HepG2 (cell line): ENCODE measurements around the gene OR2F2. TPM values are rescaled to one million over a fixed set of nuclear protein-coding genes. Genes with fewer than 3 reads are reported as not detected.

Experiments used
- HNF1A ChIP-seq, 2 experiments: sonication (generic) in 1 of 2; formaldehyde crosslinking in 1 of 2; IDR thresholded peaks; 2 replicates each; pipeline versions ENCODE4 v1.4.0 to v1.6.1; 2016 to 2020; ENCODE audit warnings: borderline replicate concordance in 1 of 2, low read depth in 1 of 2, mild to moderate bottlenecking in 1 of 2, missing genetic modification reagents in 1 of 2
- IKZF4 ChIP-seq: sonication (generic); formaldehyde crosslinking; IDR thresholded peaks from 2 replicates; pipeline ENCODE4 v1.5.1; 2020; ENCODE audit warnings: borderline replicate concordance, mild to moderate bottlenecking, low read depth, missing genetic modification reagents; ENCODE audit errors: not compliant biosample characterization
- IKZF5 ChIP-seq: IDR thresholded peaks from 2 replicates; pipeline ENCODE4 v1.6.1; 2018; ENCODE audit warnings: missing genetic modification reagents, mild to moderate bottlenecking, missing compliant biosample characterization
- SCMH1 ChIP-seq: sonication (generic); formaldehyde crosslinking; IDR thresholded peaks from 2 replicates; pipeline ENCODE4 v1.9.0; 2021; ENCODE audit warnings: missing genetic modification reagents, mild to moderate bottlenecking, borderline replicate concordance
- SMC3 ChIP-seq: IDR thresholded peaks from 2 replicates; pipeline ENCODE4 v1.6.1; 2011; ENCODE audit warnings: low read length, improper control_type of control experiment
- ZBTB14 ChIP-seq: sonication (generic); formaldehyde crosslinking; IDR thresholded peaks from 2 replicates; pipeline ENCODE4 v1.4.0; 2020; ENCODE audit warnings: missing genetic modification reagents
- ZNF121 ChIP-seq: sonication (generic); formaldehyde crosslinking; IDR thresholded peaks from 2 replicates; pipeline ENCODE4 v1.5.0; 2020; ENCODE audit warnings: mild to moderate bottlenecking, missing genetic modification reagents
- polyA plus RNA-seq, 8 experiments: library from polyadenylated mRNA; depleted of rRNA in 3 of 8; stranded (reverse) in 7 of 8; unstranded in 1 of 8; fragments of >200 nt; fragmentation: Illumina TruSeq in 4 of 8; extraction: Trizol in 4 of 8; gene quantifications; 2 replicates each; pipeline versions ENCODE4 v1.2.1 to v1.2.3, GENCODE V29; 2011 to 2016; ENCODE audit warnings: low read depth in 4 of 8, missing spikeins in 1 of 8, mixed read lengths in 1 of 8; ENCODE audit not compliant: insufficient read depth in 1 of 8
- total RNA-seq, 5 experiments: library from RNA; depleted of rRNA; stranded (reverse); fragments of >200 nt; fragmentation: Illumina TruSeq; extraction: Trizol; gene quantifications; 2 replicates each; pipeline ENCODE4 v1.2.3, GENCODE V29; 2016; ENCODE audit warnings: low read depth in 1 of 5
- TF ChIP-seq, protein P1 (sequence below): sonication (generic); formaldehyde crosslinking; IDR thresholded peaks from 2 replicates; pipeline ENCODE4 v1.9.0; 2021; ENCODE audit warnings: mild to moderate bottlenecking, missing genetic modification reagents
- TF ChIP-seq, protein P2 (sequence below): IDR thresholded peaks from 2 replicates; pipeline ENCODE4 v1.6.1; 2012; ENCODE audit warnings: low read depth, low read length, improper control_type of control experiment

The OR2F2 gene
- total and polyA plus RNA-seq, 2 of the 13 experiments (the other 11 are each of a cell fraction or from before 2014, with no cell fraction given) = 0.13 TPM; not detected in 1

DNA sequence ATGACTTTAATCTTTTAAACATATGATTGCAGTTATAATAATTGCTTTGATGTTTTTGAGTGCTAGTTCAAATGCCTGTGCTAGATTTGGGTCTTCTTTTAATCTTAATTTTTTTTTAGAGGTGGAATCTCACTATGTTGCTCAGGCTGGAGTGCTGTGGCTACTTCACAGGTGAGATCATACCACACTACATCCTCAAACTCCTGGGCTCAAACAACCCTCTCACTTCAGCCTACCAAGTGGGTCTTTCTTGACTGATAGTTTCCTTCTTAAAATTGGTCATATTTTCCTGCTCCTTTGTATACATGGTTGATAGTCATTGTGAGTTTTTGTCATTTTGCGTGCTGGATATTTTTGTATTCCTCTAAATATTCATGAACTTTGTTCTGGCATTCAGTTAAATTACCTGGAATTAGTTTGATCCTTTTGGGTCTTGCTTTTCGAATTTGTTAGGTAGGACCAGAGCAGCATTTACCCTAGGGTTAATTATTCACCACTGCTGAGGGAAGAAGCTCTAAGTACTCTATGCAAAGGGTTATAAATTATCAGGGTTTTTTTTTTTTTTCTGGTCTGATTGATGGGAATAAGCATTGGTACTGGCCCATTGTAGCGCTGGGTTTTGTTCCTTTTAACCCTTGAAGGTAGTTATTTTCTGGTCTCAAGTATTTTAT is 21.0 kb upstream of the OR2F2 start (continued):
- TF ChIP-seq, protein P1, sequence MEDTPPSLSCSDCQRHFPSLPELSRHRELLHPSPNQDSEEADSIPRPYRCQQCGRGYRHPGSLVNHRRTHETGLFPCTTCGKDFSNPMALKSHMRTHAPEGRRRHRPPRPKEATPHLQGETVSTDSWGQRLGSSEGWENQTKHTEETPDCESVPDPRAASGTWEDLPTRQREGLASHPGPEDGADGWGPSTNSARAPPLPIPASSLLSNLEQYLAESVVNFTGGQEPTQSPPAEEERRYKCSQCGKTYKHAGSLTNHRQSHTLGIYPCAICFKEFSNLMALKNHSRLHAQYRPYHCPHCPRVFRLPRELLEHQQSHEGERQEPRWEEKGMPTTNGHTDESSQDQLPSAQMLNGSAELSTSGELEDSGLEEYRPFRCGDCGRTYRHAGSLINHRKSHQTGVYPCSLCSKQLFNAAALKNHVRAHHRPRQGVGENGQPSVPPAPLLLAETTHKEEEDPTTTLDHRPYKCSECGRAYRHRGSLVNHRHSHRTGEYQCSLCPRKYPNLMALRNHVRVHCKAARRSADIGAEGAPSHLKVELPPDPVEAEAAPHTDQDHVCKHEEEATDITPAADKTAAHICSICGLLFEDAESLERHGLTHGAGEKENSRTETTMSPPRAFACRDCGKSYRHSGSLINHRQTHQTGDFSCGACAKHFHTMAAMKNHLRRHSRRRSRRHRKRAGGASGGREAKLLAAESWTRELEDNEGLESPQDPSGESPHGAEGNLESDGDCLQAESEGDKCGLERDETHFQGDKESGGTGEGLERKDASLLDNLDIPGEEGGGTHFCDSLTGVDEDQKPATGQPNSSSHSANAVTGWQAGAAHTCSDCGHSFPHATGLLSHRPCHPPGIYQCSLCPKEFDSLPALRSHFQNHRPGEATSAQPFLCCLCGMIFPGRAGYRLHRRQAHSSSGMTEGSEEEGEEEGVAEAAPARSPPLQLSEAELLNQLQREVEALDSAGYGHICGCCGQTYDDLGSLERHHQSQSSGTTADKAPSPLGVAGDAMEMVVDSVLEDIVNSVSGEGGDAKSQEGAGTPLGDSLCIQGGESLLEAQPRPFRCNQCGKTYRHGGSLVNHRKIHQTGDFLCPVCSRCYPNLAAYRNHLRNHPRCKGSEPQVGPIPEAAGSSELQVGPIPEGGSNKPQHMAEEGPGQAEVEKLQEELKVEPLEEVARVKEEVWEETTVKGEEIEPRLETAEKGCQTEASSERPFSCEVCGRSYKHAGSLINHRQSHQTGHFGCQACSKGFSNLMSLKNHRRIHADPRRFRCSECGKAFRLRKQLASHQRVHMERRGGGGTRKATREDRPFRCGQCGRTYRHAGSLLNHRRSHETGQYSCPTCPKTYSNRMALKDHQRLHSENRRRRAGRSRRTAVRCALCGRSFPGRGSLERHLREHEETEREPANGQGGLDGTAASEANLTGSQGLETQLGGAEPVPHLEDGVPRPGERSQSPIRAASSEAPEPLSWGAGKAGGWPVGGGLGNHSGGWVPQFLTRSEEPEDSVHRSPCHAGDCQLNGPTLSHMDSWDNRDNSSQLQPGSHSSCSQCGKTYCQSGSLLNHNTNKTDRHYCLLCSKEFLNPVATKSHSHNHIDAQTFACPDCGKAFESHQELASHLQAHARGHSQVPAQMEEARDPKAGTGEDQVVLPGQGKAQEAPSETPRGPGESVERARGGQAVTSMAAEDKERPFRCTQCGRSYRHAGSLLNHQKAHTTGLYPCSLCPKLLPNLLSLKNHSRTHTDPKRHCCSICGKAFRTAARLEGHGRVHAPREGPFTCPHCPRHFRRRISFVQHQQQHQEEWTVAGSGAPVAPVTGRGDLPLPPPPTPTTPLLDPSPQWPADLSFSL (CRISPR knock-in tag) = no peak
- TF ChIP-seq SCMH1 (CRISPR knock-in tag) (no peak), HNF1A (IDR thresholded peaks at IDR 0.05; ENCODE audit: low read depth) (peak; percentile 70), HNF1A (CRISPR knock-in tag; IDR thresholded peaks at IDR 0.05; ENCODE audit: borderline replicate concordance) (peak; percentile 65; the same call in 1 of the 2 replicates), ZNF121 (CRISPR knock-in tag) (peak; percentile 35; the same call in 1 of the 2 replicates), ZBTB14 (CRISPR knock-in tag) (no peak), IKZF5 (CRISPR knock-in tag) (no peak), SMC3 (no peak), IKZF4 (CRISPR knock-in tag) (no peak)
- TF ChIP-seq, protein P2, sequence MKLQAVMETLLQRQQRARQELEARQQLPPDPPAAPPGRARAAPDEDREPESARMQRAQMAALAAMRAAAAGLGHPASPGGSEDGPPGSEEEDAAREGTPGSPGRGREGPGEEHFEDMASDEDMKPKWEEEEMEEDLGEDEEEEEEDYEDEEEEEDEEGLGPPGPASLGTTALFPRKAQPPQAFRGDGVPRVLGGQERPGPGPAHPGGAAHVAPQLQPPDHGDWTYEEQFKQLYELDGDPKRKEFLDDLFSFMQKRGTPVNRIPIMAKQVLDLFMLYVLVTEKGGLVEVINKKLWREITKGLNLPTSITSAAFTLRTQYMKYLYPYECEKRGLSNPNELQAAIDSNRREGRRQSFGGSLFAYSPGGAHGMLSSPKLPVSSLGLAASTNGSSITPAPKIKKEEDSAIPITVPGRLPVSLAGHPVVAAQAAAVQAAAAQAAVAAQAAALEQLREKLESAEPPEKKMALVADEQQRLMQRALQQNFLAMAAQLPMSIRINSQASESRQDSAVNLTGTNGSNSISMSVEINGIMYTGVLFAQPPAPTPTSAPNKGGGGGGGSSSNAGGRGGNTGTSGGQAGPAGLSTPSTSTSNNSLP = 0 out of 2 replicates have a peak, but pooled peaks have one; percentile 14
